Occipital lobe (tissue), 2 donors: ENCODE measurements around the gene TMEM54. TPM values are rescaled to one million over a fixed set of nuclear protein-coding genes. Genes with fewer than 3 reads are reported as not detected.

Experiments used
- DNase-seq: peaks from one replicate; lab custom pipeline; 2025; lab: John Stamatoyannopoulos, UW
- total RNA-seq: library from RNA; depleted of rRNA; stranded (reverse); fragments of >200 nt; gene quantifications from one replicate; pipeline ENCODE4 v1.2.3, GENCODE V29; 2014

Gene TMEM54
- total RNA-seq, 1 donor from 2014 or later = 5.3 TPM

DNA sequence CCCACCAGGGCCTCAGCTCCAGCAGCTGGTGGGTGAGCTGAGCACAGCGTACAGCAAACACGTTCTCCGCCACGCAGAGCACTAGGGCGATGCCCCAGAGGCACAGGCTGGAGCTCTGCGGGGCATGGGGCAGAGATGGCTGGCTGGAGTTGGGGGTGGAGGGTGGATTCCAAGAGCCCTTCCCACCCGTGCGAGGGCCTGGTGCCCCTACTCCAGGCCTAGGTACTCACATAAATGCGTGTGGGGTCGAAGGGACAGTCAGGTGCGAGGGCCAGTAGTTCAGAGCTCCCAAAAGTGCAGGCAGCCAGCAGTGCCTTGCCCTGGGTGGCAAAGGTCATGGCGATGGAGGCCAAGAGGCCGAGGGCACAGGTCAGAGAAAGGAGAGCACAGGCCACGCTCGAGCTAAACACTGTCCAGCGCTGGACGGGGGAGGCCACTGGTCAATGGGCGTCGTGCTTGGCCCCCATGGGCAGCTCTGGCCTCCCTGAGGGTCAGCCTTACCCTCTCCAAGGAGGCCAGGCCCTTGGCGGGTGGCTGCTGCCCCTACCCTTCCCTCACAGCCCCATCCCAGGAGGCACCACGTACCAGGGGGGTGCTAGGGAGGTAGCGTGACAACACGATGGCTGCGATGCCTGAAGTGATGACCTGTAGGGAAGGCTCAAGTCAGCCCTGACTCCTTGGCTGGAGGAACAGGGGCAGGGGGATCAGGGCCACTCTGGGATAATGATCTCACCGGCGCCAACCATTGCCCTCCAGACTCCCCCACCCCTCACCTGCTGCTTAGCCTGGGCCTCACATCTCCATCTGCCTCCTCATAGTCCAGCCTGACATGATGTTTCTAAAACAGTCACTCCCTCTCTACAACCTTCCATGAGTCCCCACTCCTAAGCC lies 5.6 kb downstream of the TMEM54 start:
- DNase-seq = no peak

DNA sequence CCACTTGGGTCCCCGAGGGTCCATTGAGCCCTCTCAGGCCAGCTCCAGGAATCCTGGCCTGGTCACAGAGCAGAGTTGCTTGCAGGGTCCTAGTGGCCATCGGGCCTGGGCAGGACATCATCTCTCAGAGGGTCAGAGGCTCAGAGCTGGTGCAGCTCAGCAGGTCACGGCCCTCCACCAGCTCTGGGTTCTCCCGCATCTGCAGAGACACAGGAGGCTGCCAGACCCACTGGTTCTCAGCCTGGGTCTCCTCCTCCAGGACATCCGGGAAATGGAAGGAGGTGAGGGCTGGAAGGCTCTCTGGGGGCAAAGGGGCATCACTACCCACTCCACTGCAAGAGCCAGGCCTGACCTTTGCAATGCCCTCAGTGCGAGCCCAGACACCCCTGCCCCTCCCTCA lies 6.5 kb downstream of the TMEM54 start:
- no peak for DNase-seq

DNA sequence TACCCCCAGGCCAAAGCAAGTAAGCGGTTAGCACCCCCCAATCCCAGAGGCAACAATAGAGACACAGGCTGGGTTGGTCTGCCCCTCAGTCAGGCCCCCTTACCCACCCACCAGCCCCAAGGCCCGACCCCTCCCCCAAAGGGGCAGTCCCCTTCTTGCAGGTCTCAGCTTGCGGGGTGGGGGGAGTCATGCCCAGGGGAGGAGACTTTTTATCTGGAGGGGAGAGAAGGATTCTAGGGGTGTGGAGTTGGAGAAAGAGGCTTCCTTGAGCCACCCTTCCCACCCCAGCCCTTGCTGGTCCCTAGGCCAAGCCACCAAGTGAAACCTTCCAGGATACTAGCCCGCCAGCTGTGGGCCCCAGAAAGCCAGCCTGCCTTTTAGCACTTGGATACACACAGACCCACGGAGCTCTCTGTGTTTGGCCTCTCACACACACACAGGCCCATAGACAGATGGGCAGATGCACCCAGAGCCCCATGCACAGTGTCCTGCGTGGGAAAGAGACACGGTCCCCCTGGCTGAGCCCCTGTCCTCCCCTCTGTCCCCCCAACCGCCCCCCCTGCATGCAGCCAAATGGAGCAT lies 7.1 kb downstream of the TMEM54 start:
- no peak for DNase-seq

DNA sequence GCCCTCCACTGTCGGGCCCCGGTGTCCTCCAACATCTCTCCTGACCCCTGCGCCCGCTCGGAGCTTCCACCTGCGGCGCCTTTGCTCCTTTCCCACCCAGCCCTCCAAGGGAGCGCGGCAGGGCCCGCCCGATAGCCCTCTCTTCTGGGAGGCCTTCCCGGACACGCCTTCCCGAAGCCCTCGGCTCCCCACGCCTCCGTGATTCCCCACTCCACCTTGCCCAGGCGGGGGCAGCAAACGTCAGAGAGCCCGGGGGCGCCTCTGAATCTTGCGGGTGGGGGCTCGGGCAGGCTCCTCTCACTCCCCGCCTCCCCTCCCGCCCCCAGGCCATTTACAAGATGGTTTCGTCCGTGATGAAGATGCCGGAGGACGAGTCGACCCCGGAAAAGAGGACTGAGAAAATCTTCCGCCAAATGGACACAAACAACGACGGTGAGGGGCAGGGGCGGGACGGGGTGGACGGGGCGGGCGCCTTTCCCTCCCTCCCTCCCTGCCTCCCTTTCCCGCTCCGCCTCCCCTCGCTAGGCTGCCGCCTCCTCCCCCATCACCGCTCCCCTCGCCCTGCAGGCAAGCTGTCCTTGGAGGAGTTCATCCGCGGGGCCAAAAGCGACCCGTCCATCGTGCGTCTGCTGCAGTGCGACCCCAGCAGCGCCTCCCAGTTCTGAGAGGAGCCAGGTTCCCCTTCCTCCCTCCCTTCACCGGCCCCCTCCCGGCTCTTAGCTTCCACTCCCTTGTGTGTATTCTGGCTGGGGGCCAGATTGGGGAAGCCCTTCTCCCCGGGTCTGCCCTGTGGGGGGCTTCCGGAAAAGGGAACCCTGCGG lies 7.8 kb downstream of the TMEM54 start:
- peak; percentile 36 for DNase-seq

DNA sequence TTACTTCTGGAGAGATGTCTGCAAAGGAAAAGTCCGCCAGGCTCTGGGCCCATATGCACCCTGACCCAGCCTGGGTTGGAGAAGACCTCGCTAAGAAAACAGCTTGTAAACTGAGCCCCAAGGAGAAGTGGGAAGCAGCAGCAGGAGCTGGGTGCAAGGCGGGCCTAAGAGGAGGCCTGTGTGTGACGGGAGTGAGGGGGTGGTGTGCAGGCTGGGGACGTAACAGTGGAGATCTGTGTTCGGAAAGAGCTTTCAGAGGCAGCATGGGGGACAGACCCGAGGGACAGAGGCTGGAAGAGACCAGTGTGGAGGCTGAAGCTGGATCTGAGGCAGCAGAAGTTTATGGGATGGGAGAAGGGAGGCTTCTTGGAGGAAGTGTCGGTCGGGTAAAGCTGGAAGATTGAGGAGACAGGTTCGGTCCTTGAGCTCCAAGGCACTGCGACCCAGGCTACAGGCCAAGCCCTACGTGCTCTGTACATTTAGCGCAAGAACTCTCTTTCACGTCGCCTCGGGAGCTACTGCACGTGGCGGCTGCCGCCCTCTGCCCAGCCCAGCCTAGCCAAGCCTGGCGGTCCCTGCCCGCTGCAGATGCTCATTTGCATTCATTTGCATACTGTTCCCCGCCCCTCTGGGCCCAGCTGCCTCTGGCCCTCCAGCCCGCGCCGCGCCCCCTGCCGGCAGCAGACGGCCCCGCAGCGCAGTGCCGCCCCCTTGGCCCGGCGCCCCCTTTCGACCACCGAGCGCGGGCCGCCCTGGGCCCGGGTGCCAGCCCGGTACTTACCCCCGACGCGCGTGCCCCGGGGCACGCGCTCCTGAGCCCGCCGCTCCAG lies 8.6 kb downstream of the TMEM54 start:
- DNase-seq = peak; percentile 77

DNA sequence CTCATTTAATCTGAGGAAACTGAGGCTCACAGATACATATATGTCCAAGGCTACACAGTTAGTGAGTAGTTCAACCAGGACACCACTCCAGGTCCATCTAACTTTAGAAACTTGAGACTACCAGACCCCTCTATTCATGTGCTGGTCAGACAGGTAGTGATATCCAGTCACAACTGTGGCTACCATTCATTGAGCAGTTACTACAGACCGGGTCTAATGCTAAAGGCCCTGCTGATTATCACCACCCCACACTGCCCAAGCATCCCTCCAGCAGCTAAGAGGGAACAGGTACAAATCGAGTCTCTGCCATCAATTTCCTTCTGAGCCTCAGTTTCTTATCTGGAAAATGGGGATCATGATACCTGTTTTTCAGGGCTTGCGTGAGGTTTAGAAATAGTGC lies 9.6 kb downstream of the TMEM54 start:
- no peak for DNase-seq

DNA sequence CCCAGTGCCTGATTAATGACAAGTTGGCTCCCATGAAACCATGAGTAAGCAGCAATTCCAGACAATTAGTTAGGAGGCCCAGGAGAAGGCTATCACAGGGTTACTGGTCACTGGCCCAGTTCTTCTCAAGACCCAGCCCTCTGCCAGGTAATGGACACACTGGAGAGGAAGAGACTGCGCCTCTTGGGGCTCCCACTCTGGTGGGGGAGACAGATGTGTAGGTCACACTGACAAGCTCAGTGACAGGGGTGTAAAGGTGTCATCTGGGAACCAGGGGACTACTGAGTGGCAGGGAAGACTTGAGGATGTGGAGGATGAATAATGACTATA lies 10.0 kb downstream of the TMEM54 start:
- DNase-seq = no peak

DNA sequence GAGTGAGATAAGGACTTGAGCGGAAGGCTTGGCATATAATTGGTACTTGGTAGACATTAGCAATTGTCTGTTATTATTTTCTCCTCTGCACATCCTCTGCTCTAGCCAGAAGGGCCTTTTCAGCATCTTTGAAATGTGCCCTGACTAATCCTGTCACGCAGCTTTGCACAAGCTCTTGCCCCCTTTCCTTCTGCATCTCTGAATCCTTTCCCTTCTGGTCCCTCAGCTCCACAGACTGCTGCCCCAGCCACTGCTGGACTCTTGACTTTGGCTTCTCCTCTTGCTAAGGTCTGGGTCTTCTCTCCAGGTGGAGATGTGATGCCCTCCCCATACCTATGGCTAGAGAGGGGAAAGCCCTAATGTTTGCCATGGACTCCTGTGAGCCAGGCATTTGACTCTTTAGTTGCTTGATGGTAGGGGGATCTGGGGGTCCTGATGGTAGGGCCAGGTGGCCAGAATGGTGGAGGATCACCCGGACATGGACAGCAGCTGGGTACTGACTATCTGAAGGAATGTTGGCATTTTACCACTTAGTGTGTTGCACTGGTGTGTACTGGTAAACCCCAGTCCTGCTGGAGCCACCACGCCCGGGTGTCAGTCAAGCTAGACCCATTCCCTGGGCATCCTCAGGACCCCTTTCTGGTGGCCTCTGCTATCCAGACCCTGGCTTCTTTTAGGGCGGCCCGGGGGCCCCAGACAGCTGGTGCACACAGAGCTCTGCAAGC lies 10.5 kb downstream of the TMEM54 start:
- DNase-seq = no peak

DNA sequence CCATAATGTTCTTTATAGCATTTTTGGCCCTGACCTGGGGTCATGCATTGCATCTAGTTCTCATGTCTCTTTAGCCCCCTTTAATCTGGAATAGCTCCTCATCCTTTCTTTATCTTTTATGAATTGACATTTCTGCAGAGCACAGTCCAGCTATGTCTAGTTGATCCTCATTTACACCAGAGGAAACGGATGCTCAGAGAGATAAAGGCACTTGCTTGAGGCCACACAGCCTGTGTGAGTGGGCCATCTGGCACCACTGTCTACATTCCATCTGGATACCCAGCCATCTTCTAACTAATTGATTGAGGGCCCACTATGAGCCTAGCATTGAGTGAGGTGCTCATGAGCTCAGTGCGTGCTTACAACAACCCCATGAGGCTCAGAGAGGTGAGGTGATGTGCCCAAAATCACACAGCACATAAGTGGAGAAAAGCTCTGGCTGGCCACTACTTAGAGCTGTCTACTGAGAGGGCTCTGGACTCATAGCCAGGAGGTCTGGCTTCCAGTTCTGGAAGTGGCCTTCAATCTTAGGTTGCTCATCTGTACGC lies 11.4 kb downstream of the TMEM54 start:
- no peak for DNase-seq

DNA sequence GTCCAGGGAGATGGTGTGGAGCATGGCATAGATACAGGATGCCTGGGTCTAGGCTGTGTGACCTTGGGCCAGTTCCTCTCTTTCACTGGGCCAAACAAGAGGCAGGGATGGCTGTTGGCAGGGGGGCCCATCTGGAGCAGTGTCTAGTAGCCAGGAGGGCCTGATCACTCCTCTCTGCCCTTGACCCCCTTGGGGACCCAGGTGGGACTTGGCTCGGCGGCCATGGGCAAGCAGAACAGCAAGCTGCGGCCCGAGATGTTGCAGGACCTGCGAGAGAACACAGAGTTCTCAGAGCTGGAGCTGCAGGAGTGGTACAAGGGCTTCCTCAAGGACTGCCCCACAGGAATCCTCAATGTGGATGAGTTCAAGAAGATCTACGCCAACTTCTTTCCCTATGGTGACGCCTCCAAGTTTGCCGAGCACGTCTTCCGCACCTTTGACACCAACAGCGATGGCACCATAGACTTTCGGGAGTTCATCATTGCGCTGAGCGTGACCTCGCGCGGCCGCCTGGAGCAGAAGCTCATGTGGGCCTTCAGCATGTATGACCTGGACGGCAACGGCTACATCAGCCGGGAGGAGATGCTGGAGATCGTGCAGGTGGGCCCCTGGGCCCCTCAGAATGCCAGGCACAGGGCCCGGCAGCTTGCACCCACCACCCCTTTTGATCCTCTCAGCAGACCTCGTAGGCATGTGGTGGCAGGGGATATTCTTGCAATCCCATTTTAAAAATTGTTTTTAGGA lies 12.3 kb downstream of the TMEM54 start:
- no peak for DNase-seq

DNA sequence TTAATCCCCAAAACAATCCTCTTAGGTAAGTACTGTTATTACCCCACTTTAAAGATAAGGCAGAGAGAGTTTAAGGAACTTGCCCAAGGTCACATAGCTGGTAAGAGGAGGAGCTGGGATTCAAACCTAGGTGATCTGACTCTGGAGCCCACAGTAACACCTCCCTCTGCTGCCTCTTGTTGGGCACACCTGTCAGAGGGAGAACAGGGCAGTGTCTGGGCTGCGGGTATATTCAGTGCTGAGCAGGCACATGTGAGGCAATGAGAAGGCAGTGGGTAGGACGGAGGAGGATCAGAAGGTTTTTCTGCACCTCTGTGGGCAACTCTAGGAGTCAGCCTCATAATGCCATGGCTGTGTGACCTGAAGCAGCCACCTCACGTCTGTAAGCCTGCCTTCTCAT lies 13.1 kb downstream of the TMEM54 start:
- DNase-seq = no peak

DNA sequence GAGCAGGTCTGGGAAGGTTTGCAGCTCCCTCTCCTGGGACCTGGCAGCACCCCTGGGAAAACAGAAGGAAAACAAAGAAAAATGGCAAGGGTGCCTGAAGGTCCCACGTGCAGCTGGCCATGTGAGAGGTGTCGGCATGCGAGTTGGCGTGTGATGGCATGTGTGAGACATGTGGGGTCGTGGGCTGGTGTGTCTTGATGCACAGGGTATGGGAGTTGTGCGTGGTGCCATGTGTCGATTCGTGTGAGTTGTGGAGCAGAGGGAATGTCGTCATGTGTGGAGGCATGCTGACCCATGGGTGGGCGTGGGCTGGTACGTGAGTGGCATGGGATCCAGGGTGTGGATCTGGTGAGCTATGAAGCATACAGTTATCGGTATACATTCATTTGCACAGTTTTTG lies 13.6 kb downstream of the TMEM54 start:
- DNase-seq = no peak

DNA sequence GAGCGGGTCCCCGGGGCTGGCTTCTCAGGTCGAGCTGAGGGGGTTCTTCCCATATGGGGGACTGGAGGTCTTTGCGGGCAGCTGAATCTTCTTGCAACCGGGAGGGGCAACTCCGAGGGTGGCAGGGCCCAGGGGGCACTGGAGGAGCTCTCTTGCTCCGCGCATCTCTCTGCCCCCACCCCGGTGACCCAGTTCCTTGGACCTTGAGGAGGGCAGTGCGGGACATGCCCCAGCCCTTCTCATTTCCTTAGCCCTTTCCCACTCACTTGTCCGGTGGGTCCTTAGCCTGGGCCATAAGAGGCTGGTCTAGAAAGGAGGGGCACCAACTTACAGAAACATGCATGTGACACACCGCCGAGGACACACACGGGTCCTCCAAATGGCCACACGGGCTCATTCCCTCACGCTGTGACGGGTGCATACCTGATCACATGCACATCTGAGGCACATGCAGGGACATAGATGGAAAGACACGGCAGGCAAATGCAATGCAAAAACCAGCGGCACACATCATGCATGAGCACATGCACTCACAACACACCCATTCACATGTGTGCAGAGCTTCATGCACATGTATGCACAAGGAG lies 14.3 kb downstream of the TMEM54 start:
- no peak for DNase-seq

DNA sequence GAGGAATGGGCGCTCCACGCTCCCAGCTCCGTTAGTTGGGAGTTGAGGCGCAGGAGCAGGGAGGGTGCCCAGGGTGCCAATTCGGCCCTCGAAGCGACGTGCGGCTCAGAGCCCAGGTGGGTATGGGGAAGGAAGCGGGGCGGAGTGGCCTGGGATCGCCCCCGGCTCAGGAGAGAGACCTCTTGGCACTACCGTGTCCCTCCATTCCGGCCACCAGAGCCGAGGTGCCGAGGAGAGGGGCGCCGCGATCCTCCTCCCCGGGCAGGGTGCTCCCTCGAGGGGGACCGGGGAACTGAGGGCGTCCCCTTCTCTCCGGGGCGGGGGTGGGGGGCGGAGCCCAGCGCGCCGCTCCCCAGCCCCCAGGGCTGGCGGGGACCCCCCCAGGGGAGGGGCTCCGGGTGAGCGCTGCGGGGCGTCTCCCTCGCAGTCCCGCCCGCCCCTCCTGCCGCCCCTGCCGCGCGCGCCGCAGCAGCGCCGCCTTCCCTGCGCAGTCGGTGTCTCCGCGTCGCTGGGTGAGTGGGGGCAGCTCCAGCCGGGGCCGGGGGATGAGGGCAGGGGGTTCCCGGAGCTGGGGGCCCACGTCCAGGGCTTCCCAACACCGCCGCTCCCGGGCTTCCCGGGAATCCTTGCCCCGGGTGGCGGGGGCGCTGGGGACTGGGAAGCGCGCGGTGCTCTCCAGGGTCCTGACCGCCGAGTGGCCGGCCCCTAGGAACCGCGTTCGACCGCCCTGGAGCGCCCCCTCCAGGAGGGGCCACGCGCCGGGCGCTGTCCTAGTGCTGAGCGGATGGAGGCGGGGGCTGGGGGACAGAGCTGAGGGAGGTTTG lies 15.0 kb downstream of the TMEM54 start, which contains the start of gene HPCA:
Gene HPCA, plus strand, starts transcription at position 488 of the 824 bp plus-strand sequence. CDS start 2,408 bp downstream, outside the sequence.
- no peak for DNase-seq

DNA sequence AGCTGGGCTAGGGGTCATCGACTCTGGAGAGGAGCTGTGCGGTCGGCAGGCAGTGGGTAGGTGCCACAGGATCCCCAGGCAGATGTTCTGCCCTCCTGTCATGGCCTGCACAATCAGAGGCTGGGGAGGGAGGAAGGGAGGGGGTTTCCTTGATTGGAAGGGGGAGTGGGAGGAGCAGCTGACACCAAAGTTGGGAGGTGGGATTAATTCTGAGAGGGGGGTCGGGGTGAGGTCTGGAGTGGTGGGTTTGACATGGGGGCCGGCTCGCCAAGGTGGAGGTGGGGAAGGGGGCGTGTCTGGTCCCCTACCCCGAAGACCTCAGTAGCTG lies 15.5 kb downstream of the TMEM54 start:
- DNase-seq = no peak

DNA sequence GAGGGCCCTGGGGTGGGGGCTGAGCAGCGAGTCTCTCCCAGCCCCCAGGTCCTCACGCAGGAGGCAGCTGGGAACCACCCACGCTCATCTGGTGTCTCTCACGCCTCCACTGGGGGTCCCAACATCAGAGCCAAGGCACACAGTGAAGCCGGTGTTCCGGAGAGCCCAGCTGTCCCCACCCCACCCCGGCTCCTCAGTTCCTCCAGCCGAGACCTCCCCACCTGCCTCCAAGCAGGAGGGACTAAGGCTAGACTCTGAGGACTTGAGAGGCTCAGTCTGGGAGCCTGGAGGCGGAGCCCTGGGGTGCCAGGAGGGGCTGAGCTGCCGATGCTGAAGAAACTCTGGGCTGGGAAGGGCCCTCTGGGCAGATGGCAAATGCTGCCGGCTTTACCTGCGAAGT lies 16.5 kb downstream of the TMEM54 start:
- DNase-seq = no peak

DNA sequence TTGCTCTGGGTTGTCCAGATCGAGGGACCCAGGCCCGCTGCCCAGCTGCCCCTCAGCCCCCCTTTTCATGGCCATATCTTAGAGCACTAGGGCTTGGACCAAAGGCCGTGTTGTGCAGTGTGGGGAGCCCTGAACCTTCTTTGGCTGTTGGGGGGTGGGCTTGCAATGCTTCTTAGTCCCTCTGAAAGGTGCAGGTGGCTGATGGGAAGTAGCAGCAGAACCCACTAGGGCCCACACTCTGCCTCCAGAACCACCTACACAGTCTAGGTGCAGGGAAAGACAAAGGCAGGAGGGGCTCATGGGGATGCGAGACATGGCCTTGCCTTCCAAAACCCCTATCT lies 17.2 kb downstream of the TMEM54 start:
- DNase-seq = no peak

DNA sequence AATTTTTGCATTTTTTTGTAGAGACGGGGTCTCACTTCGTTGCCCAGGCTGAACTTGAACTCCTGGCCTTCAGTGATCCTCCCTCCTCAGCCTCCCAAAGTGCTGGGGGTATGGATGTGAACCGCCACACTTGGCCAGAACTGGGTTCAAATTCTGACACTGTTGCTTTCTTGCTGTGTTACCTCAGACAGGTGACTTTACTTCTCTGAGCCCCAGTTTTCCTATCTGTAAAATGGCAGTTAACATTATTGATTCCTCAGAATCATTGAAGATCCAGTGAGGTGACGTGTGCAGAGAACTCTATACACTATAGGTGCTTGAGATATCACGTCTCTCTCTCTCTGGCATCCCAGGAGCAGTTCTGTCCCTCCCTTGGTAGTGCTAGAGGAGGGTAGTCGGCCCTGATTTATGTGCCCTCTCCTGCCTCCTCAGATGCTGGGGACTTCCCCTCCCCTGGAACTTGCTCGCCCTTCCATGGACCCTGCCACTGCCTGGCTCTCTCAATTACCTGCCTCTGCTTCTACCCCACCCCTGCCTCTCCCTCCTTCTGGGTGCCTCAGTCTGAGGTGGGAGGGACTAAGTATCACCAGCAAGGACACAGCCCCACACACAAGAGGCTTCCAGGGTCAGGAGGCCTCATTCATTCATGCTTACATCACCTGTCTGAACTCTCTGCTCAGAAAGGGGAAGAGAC lies 17.7 kb downstream of the TMEM54 start:
- DNase-seq = no peak
